ENCODE measurements around the gene RMDN3.

GRCh38 chr15:40772014-40772413 is 17.0 kb upstream of the RMDN3 start:
- TF ChIP-seq CREB5 (CRISPR knock-in tag; IDR thresholded peaks at IDR 0.05; ENCODE audit: low read depth) (no peak), TOX (CRISPR knock-in tag; IDR thresholded peaks at IDR 0.05; ENCODE audit: borderline replicate concordance) (no peak), RARB (CRISPR knock-in tag; IDR thresholded peaks at IDR 0.05) (no peak), ZC3H10 (CRISPR knock-in tag; IDR thresholded peaks at IDR 0.05) (no peak), CSRNP3 (CRISPR knock-in tag; IDR thresholded peaks at IDR 0.05) (no peak), ZFP30 (CRISPR knock-in tag; IDR thresholded peaks at IDR 0.05) (no peak), ZFP3 (CRISPR knock-in tag; IDR thresholded peaks at IDR 0.05) (no peak), CSDC2 (CRISPR knock-in tag; IDR thresholded peaks at IDR 0.05) (no peak), OSR1 (CRISPR knock-in tag; IDR thresholded peaks at IDR 0.05) (no peak), PATZ1 (CRISPR knock-in tag; IDR thresholded peaks at IDR 0.05; ENCODE audit: borderline replicate concordance) (no peak), ISL1 (CRISPR knock-in tag; IDR thresholded peaks at IDR 0.05) (no peak), PPARA (CRISPR knock-in tag; IDR thresholded peaks at IDR 0.05; ENCODE audit: borderline replicate concordance) (no peak)
